ENCODE data around the gene ANTXR1.

The ANTXR1 gene

GRCh38 chr2:69192176-69192945 is 179.4 kb downstream of the ANTXR1 start:
- no peak overlapping the region for H3K4me3 ChIP-seq (ENCODE audit: low read depth, low read length)
- TF ChIP-seq, protein P1, sequence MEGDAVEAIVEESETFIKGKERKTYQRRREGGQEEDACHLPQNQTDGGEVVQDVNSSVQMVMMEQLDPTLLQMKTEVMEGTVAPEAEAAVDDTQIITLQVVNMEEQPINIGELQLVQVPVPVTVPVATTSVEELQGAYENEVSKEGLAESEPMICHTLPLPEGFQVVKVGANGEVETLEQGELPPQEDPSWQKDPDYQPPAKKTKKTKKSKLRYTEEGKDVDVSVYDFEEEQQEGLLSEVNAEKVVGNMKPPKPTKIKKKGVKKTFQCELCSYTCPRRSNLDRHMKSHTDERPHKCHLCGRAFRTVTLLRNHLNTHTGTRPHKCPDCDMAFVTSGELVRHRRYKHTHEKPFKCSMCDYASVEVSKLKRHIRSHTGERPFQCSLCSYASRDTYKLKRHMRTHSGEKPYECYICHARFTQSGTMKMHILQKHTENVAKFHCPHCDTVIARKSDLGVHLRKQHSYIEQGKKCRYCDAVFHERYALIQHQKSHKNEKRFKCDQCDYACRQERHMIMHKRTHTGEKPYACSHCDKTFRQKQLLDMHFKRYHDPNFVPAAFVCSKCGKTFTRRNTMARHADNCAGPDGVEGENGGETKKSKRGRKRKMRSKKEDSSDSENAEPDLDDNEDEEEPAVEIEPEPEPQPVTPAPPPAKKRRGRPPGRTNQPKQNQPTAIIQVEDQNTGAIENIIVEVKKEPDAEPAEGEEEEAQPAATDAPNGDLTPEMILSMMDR (IDR thresholded peaks at IDR 0.05; ENCODE audit: borderline replicate concordance, insufficient read depth, low read depth, low read length), result no peak

GRCh38 chr2:69195706-69196105 is 182.7 kb downstream of the ANTXR1 start:
- H3K4me3 ChIP-seq (ENCODE audit: low read depth, low read length), result no peak overlapping the region
- TF ChIP-seq, protein P1 (IDR thresholded peaks at IDR 0.05; ENCODE audit: borderline replicate concordance, insufficient read depth, low read depth, low read length), result no peak

DNA sequence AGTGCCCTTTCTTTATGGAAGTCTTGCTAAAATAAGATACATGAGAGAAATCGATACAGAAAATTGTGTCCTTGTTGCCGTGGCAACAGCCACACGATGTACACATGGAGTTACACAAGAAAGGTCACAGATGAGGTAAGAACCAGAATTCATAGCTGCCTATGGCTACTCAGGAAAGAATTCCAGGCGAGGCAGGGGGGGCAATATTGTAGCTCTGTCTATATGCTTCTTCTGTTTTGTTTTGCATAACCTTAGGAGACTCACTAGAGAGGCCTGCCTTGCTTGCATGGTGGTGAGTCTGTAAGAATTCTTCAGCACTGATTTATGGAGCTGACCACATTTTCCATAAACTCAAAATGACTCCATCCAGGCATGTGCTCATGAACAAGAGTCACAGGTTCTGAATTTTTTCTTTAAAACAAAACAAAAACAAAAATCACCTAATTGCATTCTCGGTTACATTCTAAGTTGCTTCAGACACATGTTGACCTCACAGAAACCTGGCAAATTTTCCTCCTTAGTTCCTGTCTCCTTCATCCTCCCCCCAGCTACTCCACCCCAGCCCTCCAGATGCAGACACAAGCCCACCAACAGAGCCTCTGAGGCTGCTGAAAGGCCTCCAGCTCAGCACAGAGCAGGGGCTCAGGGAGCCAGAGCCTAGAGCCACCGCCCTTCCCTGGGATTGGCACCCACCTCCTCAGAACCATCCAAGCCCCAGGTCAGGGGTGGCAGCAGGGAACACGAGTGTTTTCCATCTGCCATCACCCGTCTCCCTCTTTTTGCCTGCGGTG is 183.5 kb downstream of the ANTXR1 start:
- H3K4me3 ChIP-seq (ENCODE audit: low read depth, low read length), result no peak overlapping the region
- TF ChIP-seq, protein P1 (IDR thresholded peaks at IDR 0.05; ENCODE audit: borderline replicate concordance, insufficient read depth, low read depth, low read length), result no peak

DNA sequence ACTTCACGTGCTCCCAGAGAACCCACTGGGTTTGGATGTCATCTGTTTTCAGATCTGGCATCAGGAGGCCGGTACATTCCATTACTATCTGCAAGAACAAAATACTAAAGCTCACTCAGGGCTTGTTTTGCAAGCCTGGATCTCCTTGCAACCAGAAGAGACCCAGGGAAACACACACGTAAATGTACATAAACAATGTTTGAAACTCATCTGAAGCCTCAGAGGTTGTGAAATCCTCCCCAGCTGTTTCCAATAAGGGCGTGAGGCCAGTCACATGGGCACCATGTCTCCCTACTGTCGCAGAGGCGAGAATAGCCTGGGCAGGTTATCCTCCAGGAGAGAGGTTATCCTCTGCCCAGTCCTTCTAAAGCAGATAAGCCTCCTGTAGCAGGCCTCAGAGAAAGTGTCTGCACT is 187.1 kb downstream of the ANTXR1 start:
- TF ChIP-seq, protein P1 (IDR thresholded peaks at IDR 0.05; ENCODE audit: borderline replicate concordance, insufficient read depth, low read depth, low read length), result no peak
- H3K4me3 ChIP-seq (ENCODE audit: low read depth, low read length), result no peak overlapping the region

DNA sequence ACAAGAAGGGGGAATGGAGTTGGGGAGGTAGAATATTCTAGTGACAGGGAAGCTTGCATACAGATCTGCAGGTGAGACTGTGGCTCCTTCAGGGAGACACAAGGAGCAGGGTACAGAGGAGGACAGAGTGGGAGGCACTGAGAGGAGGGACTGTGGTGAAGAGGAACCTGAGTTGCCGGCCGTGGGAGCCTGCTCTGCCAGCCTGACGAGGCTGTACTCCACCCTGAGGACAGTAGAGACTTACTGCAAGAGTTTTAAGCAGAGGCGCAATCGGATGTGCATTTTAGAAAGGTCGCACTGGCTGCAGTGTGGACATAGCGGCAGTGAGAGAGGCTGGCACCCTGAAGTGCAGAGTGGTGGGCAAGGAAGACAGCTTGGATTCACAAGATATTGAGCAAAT is 188.3 kb downstream of the ANTXR1 start:
- TF ChIP-seq, protein P1 (IDR thresholded peaks at IDR 0.05; ENCODE audit: borderline replicate concordance, insufficient read depth, low read depth, low read length), result no peak
- H3K4me3 ChIP-seq (ENCODE audit: low read depth, low read length), result no peak overlapping the region

DNA sequence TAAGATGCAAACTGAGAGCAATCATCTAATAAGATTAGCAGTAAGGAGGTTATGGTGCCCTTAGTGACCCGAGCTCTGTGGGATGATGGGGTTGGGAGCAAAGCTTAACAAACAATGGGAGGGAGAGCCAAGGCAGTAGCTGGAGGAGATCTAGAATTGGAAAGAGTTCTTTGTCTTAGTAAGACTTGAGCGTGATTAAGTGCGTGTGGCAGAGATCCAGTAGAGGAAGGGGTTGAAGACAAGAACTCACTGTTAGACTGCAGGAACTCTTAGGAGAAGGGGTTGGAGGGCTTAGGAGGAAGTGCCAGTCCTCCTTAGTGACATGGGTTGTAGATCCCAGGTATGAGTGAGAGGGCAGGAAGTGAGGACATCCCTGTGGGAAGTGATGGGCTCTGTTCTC is 189.3 kb downstream of the ANTXR1 start:
- no peak overlapping the region for H3K4me3 ChIP-seq (ENCODE audit: low read depth, low read length)
- TF ChIP-seq, protein P1 (IDR thresholded peaks at IDR 0.05; ENCODE audit: borderline replicate concordance, insufficient read depth, low read depth, low read length), result no peak

Data from GM12875 (cell line).